DND-41 (cell line): ENCODE measurements around the gene PRDM15.

Experiments used
- ATAC-seq: fragments of 200-7000 bp; cut with Tn5 transposase; 3 replicates; pipeline ENCODE4 v1.9.1; 2021; ENCODE audit warnings: low read depth; ENCODE audit not compliant: insufficient read depth
- DNase-seq: peaks from one replicate; pipeline ENCODE4 v3.0.0-alpha.2; 2020
- H2AFZ ChIP-seq: 2 replicates; pipeline ENCODE4 v1.6.0; 2012; ENCODE audit warnings: low read depth, low read length
- H3K27ac ChIP-seq: 2 replicates; pipeline ENCODE4 v1.5.1; 2012; ENCODE audit warnings: low read length, inconsistent platforms
- H3K27me3 ChIP-seq: fragments of 200-600 bp; sonication (generic); 2 replicates; pipeline ENCODE4 v1.6.0; 2012; ENCODE audit warnings: low read length, mild to moderate bottlenecking, inconsistent platforms; ENCODE audit not compliant: insufficient read depth, poor library complexity
- H3K36me3 ChIP-seq: 2 replicates; pipeline ENCODE4 v1.5.1; 2012; ENCODE audit warnings: low read length, inconsistent platforms; ENCODE audit not compliant: insufficient read depth
- H3K4me1 ChIP-seq: 2 replicates; pipeline ENCODE4 v1.5.1; 2012; ENCODE audit warnings: mild to moderate bottlenecking, low read length; ENCODE audit not compliant: insufficient read depth
- H3K4me2 ChIP-seq: 2 replicates; pipeline ENCODE4 v1.6.0; 2012; ENCODE audit warnings: mild to moderate bottlenecking, moderate library complexity, low read length, inconsistent platforms; ENCODE audit not compliant: insufficient read depth
- H3K4me3 ChIP-seq, 2 experiments: fragments of 200-600 bp in 1 of 2; shearing (Covaris generic) in 1 of 2; 2 replicates each; pipeline ENCODE4 v1.5.1; 2012 to 2016; ENCODE audit warnings: inconsistent platforms in 2 of 2, low read length in 2 of 2, mild to moderate bottlenecking in 2 of 2, low read depth in 1 of 2, moderate library complexity in 1 of 2
- H3K79me2 ChIP-seq: 2 replicates; pipeline ENCODE4 v1.6.0; 2012; ENCODE audit warnings: low read length, inconsistent platforms; ENCODE audit not compliant: insufficient read depth
- H3K9ac ChIP-seq: 2 replicates; pipeline ENCODE4 v1.6.0; 2012; ENCODE audit warnings: low read depth, mild to moderate bottlenecking, inconsistent platforms, low read length, moderate library complexity
- H3K9me3 ChIP-seq: 2 replicates; pipeline ENCODE4 v1.5.1; 2012; ENCODE audit warnings: low read length, moderate library complexity, mild to moderate bottlenecking, inconsistent platforms; ENCODE audit not compliant: insufficient read depth, severe bottlenecking
- H4K20me1 ChIP-seq: 2 replicates; pipeline ENCODE4 v1.6.0; 2012; ENCODE audit warnings: low read length; ENCODE audit not compliant: insufficient read depth
- CTCF ChIP-seq: IDR thresholded peaks from 2 replicates; pipeline ENCODE4 v1.5.1; 2012; ENCODE audit warnings: borderline replicate concordance, low read length, moderate library complexity, mild to moderate bottlenecking; ENCODE audit not compliant: poor library complexity, severe bottlenecking; ENCODE audit errors: extremely low read depth
- EZH2 ChIP-seq: IDR thresholded peaks from 3 replicates; pipeline ENCODE4 v1.6.1; 2012; ENCODE audit warnings: borderline replicate concordance, low read depth, mild to moderate bottlenecking, moderate library complexity, low read length, inconsistent platforms; ENCODE audit not compliant: severe bottlenecking

PRDM15 gene

GRCh38 chr21:41885341-41886024, 6.3 kb upstream of the PRDM15 start:
- Histone ChIP-seq H3K4me1 (peaks cover 4% of the 10 kb centered on the region), H3K79me2 (no peaks in the 10 kb centered on the region), H2AFZ (no peak overlapping the region), H3K9me3 (no peaks in the 10 kb centered on the region), H3K4me2 (no peak overlapping the region), H4K20me1 (no peaks in the 10 kb centered on the region), H3K9ac (no peak overlapping the region), H3K27me3 (no peaks in the 10 kb centered on the region), H3K4me3 (no peak overlapping the region), H3K27ac (no peak overlapping the region), H3K36me3 (no peaks in the 10 kb centered on the region)
- DNase-seq (no peak), ATAC-seq (no peak)
- TF ChIP-seq EZH2 (no peak), CTCF (no peak)

- Histone ChIP-seq H3K9me3 (no peaks in the 10 kb centered on the region), H3K36me3 (no peaks in the 10 kb centered on the region), H3K9ac (no peak overlapping the region), H3K4me1 (peaks cover 13% of the 10 kb centered on the region), H3K4me3 (no peak overlapping the region), H3K27ac (no peak overlapping the region), H3K4me2 (no peak overlapping the region), H4K20me1 (no peaks in the 10 kb centered on the region), H3K27me3 (no peaks in the 10 kb centered on the region), H3K79me2 (peaks cover 4% of the 10 kb centered on the region), H2AFZ (no peak overlapping the region)
- ATAC-seq (no peak), DNase-seq (no peak)
- TF ChIP-seq EZH2: no peak
- no peak for TF ChIP-seq CTCF
Observed at GRCh38 chr21:41884501-41885030, 5.4 kb upstream of the PRDM15 start.

GRCh38 chr21:41883582-41883981, 4.4 kb upstream of the PRDM15 start:
- H3K27me3 ChIP-seq: no peaks in the 10 kb centered on the region
- H3K79me2 ChIP-seq: peaks cover 7% of the 10 kb centered on the region
- DNase-seq (no peak), ATAC-seq (no peak)
- H3K9ac ChIP-seq: no peak overlapping the region
- peaks cover 13% of the 10 kb centered on the region for H3K4me1 ChIP-seq
- H3K27ac ChIP-seq: no peak overlapping the region
- TF ChIP-seq CTCF (no peak), EZH2 (no peak)
- no peaks in the 10 kb centered on the region for H4K20me1 ChIP-seq
- H3K4me3 ChIP-seq: no peak overlapping the region
- H3K4me2 ChIP-seq: no peak overlapping the region
- H2AFZ ChIP-seq: no peak overlapping the region
- H3K9me3 ChIP-seq: no peaks in the 10 kb centered on the region
- no peaks in the 10 kb centered on the region for H3K36me3 ChIP-seq
